ENCODE results near the gene CDH20. TPM values are rescaled to one million over a fixed set of nuclear protein-coding genes. Genes with fewer than 3 reads are reported as not detected.

CDH20 gene
- total RNA-seq, 2 experiments from 2014 or later, result not detected

GRCh38 chr18:61579581-61579980, 246.4 kb downstream of the CDH20 start:
- TF ChIP-seq CTCF (IDR thresholded peaks at IDR 0.05), result no peak
- DNase-seq (no peak), ATAC-seq (no peak)
- CTCF ChIA-PET, result no interaction called here
- Mint-ChIP-seq H3K4me3 (no peak overlapping the region), H3K4me1 (ENCODE audit: low read depth) (peaks cover 8% of the 10 kb centered on the region), H3K27ac (no peak overlapping the region), H3K27me3 (peaks cover 39% of the 10 kb centered on the region), H3K9me3 (no peaks in the 10 kb centered on the region), H3K36me3 (ENCODE audit: low read depth) (no peaks in the 10 kb centered on the region)
- intact Hi-C loops (cut with micrococcal nuclease), result no loop called here
- POLR2A ChIA-PET, result no interaction called here

GRCh38 chr18:61580046-61580445, 246.8 kb downstream of the CDH20 start:
- Mint-ChIP-seq H3K27me3 (peaks cover 39% of the 10 kb centered on the region), H3K27ac (no peak overlapping the region), H3K9me3 (no peaks in the 10 kb centered on the region), H3K4me3 (no peak overlapping the region), H3K36me3 (ENCODE audit: low read depth) (no peaks in the 10 kb centered on the region), H3K4me1 (ENCODE audit: low read depth) (peaks cover 8% of the 10 kb centered on the region)
- DNase-seq, result no peak
- ChIA-PET CTCF (interaction anchor here (0.6 kb wide), 1 partner anchor 32 kb away, joined by 3 read pairs; no protein-coding TSS in a partner anchor), POLR2A (no interaction called here)
- intact Hi-C loops (cut with micrococcal nuclease), result loop anchor here (5.0 kb wide), 1 partner anchor 552 kb away; no protein-coding TSS in a partner anchor
- no peak for TF ChIP-seq CTCF (IDR thresholded peaks at IDR 0.05)
- no peak for ATAC-seq

- intact Hi-C loops (cut with micrococcal nuclease), result loop anchor here (5.0 kb wide), 1 partner anchor 551 kb away; no protein-coding TSS in a partner anchor
- peaks cover 8% of the 10 kb centered on the region for H3K4me1 Mint-ChIP-seq (ENCODE audit: low read depth)
- ChIA-PET POLR2A (interaction anchor here (0.5 kb wide), 1 partner anchor 13 kb away, joined by 5 read pairs; no protein-coding TSS in a partner anchor), CTCF (interaction anchor here (0.6 to 3.2 kb wide), 22 partner anchors 8 to 562 kb away, joined by 3 to 19 read pairs (median 4); no protein-coding TSS in a partner anchor)
- ATAC-seq (peak; percentile 77), DNase-seq (peak; percentile 73)
- H3K9me3 Mint-ChIP-seq, result no peaks in the 10 kb centered on the region
- H3K36me3 Mint-ChIP-seq (ENCODE audit: low read depth), result no peaks in the 10 kb centered on the region
- no peak overlapping the region for H3K4me3 Mint-ChIP-seq
- peaks cover 35% of the 10 kb centered on the region for H3K27me3 Mint-ChIP-seq
- H3K27ac Mint-ChIP-seq, result no peak overlapping the region
- TF ChIP-seq CTCF (IDR thresholded peaks at IDR 0.05), result peak; percentile 92
These were observed 248.5 kb downstream of the CDH20 start for GRCh38 chr18:61581578-61582201.

- Mint-ChIP-seq H3K27me3 (peaks cover 34% of the 10 kb centered on the region), H3K27ac (no peak overlapping the region), H3K4me1 (ENCODE audit: low read depth) (peaks cover 8% of the 10 kb centered on the region), H3K4me3 (no peak overlapping the region), H3K36me3 (ENCODE audit: low read depth) (no peaks in the 10 kb centered on the region), H3K9me3 (no peaks in the 10 kb centered on the region)
- ATAC-seq, result no peak
- peak; percentile 56 for TF ChIP-seq CTCF (IDR thresholded peaks at IDR 0.05)
- ChIA-PET CTCF (interaction anchor here (0.6 to 3.2 kb wide), 17 partner anchors 10 to 550 kb away, joined by 3 to 19 read pairs (median 4); no protein-coding TSS in a partner anchor), POLR2A (interaction anchor here (0.5 to 0.6 kb wide), 2 partner anchors 13 to 318 kb away, joined by 3 to 5 read pairs; no protein-coding TSS in a partner anchor)
- intact Hi-C loops (cut with micrococcal nuclease), result loop anchor here (5.0 kb wide), 1 partner anchor 550 kb away; no protein-coding TSS in a partner anchor
- DNase-seq, result no peak
These were observed 249.0 kb downstream of the CDH20 start for GRCh38 chr18:61582202-61582710.

- no peak for DNase-seq
- no peaks in the 10 kb centered on the region for H3K36me3 Mint-ChIP-seq (ENCODE audit: low read depth)
- no peak overlapping the region for H3K4me3 Mint-ChIP-seq
- no peak overlapping the region for H3K27ac Mint-ChIP-seq
- peaks cover 35% of the 10 kb centered on the region for H3K27me3 Mint-ChIP-seq
- no peaks in the 10 kb centered on the region for H3K9me3 Mint-ChIP-seq
- ChIA-PET CTCF (interaction anchor here (0.7 to 3.2 kb wide), 6 partner anchors 12 to 549 kb away, joined by 3 to 19 read pairs (median 4); no protein-coding TSS in a partner anchor), POLR2A (no interaction called here)
- H3K4me1 Mint-ChIP-seq (ENCODE audit: low read depth), result peaks cover 8% of the 10 kb centered on the region
- no peak for ATAC-seq
- no peak for TF ChIP-seq CTCF (IDR thresholded peaks at IDR 0.05)
- intact Hi-C loops (cut with micrococcal nuclease), result loop anchor here (5.0 kb wide), 1 partner anchor 549 kb away; no protein-coding TSS in a partner anchor
These were observed 250.3 kb downstream of the CDH20 start for GRCh38 chr18:61583548-61583947.

Measured in activated CD8-positive, alpha-beta T cell treated with anti-CD3 and anti-CD28 coated beads for 36 hours (primary cell).